ENCODE results near the gene NARF. TPM values are rescaled to one million over a fixed set of nuclear protein-coding genes. Genes with fewer than 3 reads are reported as not detected.
A peak's percentile ranks its signal among the peaks of the same experiment; 100 is the strongest.

The NARF gene
- total RNA-seq, 1 experiment from 2014 or later = 39.4 TPM

DNA sequence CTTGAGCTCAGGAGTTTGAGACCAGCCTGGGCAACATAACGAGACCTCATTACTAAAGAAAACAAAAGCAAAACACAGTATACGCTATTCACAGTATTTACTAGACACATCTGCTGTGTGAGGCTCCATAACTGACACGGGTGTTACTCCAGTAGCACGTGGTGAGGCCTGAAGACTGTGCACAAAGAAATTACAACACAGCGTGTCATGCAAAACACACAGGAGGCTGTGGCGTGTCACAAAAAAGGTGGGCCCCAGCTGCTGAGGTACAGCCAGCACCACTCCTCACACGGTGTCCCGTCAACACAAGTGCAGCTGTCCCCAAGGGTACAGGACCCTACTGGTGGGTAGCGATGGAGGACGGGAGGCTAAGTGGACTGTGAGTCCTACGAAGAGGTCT is 10.7 kb upstream of the NARF start:
- intact Hi-C loops (cut with micrococcal nuclease; ENCODE audit: unreplicated experiment) = no loop called here
- Mint-ChIP-seq H3K9me3 (ENCODE audit: low read depth, unreplicated experiment) (no peaks in the 10 kb centered on the region), H3K4me1 (ENCODE audit: low read depth, unreplicated experiment) (peaks cover 7% of the 10 kb centered on the region), H3K27ac (ENCODE audit: unreplicated experiment) (no peak overlapping the region), H3K36me3 (ENCODE audit: insufficient read depth, unreplicated experiment) (peaks cover 43% of the 10 kb centered on the region), H3K27me3 (ENCODE audit: unreplicated experiment) (no peaks in the 10 kb centered on the region), H3K4me3 (ENCODE audit: low read depth, unreplicated experiment) (no peak overlapping the region)
- no peak for TF ChIP-seq CTCF (IDR thresholded peaks at IDR 0.05; ENCODE audit: unreplicated experiment)
- DNase-seq = no peak
- no TSS peak for BruUV-seq (replicated peaks)
- CTCF ChIA-PET = no interaction called here

DNA sequence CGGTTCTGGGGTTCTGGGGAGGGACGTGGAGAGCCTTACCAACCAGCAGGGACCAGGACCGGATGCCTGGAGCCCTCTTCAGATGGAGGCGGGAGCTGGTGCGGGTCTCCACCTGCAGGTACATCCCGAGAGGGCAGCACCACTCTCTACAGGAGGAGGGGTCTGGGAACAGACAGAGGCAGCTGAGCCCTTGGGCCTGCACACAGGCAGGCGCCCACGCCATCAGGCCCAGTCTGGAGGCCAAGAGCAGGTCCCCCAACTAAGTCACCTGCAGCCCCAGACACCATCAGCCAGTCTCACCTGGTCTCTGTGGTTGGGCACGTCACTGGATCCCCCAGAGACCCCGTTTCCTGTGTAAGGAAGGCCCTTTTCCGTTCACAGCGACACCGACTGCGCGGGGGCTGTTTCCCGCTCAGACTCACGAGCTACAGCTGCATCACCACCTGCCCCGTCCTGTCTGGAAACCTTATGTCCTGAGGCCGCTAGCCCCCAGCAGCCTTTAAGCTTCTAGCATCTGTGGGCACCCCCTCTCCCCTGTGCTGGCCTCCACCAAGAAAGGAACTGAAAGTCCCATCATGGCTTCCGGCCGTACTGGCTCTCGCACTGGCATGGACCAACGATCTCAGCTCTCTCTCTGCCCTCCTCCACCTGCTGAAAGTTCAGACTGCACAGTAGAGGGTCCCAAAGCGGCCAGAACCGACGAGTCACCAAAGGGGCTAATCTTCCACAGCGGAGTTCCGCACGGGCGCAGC is 9.2 kb upstream of the NARF start:
- TF ChIP-seq CTCF (IDR thresholded peaks at IDR 0.05; ENCODE audit: unreplicated experiment) = no peak
- Mint-ChIP-seq H3K36me3 (ENCODE audit: insufficient read depth, unreplicated experiment) (peaks cover 38% of the 10 kb centered on the region), H3K27ac (ENCODE audit: unreplicated experiment) (no peak overlapping the region), H3K4me3 (ENCODE audit: low read depth, unreplicated experiment) (peak overlapping the region; percentile 83), H3K4me1 (ENCODE audit: low read depth, unreplicated experiment) (peaks cover 7% of the 10 kb centered on the region), H3K9me3 (ENCODE audit: low read depth, unreplicated experiment) (peaks cover 2% of the 10 kb centered on the region), H3K27me3 (ENCODE audit: unreplicated experiment) (no peaks in the 10 kb centered on the region)
- DNase-seq = no peak
- CTCF ChIA-PET = no interaction called here
- BruUV-seq (replicated peaks) = no TSS peak
- intact Hi-C loops (cut with micrococcal nuclease; ENCODE audit: unreplicated experiment) = no loop called here

DNA sequence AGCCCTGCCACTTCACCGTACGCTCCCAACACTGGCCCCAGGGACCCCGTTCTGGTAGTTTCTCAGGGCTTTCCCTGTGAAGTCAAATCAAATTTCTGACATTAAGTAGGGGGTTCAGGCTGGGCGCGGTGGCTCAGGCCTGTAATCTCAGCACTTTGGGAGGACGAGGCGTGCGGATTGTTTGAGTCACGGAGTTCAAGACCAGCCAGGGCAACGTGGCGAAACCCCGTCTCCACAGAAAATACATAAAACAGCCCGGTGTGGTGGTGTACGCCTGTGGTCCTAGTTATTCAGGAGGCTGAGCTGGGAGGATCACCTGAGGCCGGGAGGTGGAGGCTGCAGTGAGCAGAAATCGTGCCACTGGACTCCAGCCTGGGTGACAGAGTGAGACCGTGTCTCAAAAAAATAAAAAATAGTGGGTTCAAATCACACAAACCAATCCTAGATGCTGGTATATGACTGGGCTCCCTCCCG is 8.6 kb upstream of the NARF start:
- DNase-seq = no peak
- H3K4me3 Mint-ChIP-seq (ENCODE audit: low read depth, unreplicated experiment) = peak overlapping the region; percentile 83
- intact Hi-C loops (cut with micrococcal nuclease; ENCODE audit: unreplicated experiment) = no loop called here
- peaks cover 38% of the 10 kb centered on the region for H3K36me3 Mint-ChIP-seq (ENCODE audit: insufficient read depth, unreplicated experiment)
- TF ChIP-seq CTCF (IDR thresholded peaks at IDR 0.05; ENCODE audit: unreplicated experiment) = no peak
- peaks cover 2% of the 10 kb centered on the region for H3K9me3 Mint-ChIP-seq (ENCODE audit: low read depth, unreplicated experiment)
- no peak overlapping the region for H3K27ac Mint-ChIP-seq (ENCODE audit: unreplicated experiment)
- no TSS peak for BruUV-seq (replicated peaks)
- peaks cover 7% of the 10 kb centered on the region for H3K4me1 Mint-ChIP-seq (ENCODE audit: low read depth, unreplicated experiment)
- CTCF ChIA-PET = no interaction called here
- no peaks in the 10 kb centered on the region for H3K27me3 Mint-ChIP-seq (ENCODE audit: unreplicated experiment)

DNA sequence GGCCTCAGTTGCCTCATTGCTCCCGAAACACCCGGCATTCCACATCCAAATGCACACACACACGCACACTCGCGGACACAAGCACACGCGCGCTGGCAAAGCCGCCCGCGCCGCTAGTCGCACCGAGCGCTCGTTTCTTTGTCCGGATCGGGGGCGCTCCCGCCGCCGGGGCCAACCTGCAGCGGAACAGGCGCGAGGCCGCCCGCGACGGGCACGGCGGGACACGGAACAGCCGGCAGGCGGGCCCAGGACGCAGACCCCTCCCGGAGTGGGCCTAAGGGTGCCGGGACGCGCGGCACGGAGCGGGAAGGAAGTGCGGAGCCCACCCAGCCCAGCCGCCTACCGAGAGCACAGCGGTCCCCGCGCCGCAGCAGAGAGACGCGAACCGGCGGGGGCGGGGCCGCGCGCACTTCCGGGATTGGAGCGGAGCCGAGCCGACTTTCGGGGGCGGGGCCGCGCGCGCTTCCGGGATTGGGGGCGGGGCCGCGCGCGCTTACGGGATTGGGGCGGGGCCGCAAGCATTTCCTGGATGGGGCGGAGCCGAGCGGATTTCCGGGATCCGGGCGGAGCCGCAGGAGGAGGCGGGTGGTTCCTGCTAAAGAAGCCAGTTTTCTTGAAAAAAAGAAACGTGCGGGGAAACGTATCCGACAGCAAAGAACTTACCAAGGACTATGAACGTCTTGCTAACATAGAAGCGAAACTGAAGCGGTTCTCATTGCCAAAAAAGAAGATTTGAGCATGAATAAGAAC is 8.0 kb upstream of the NARF start, which contains the start of gene CYBC1:
TSS of gene CYBC1 (minus strand) at position 396 of the 750 bp plus-strand sequence. CDS start 1,498 bp downstream, outside the sequence.
- peaks cover 2% of the 10 kb centered on the region for H3K9me3 Mint-ChIP-seq (ENCODE audit: low read depth, unreplicated experiment)
- peak within 1 kb of the TSS; percentile 71 for H3K27ac Mint-ChIP-seq (ENCODE audit: unreplicated experiment)
- CTCF ChIA-PET = no interaction called here
- no peaks in the 10 kb centered on the region for H3K27me3 Mint-ChIP-seq (ENCODE audit: unreplicated experiment)
- H3K4me3 Mint-ChIP-seq (ENCODE audit: low read depth, unreplicated experiment) = peak within 1 kb of the TSS; percentile 83
- H3K36me3 Mint-ChIP-seq (ENCODE audit: insufficient read depth, unreplicated experiment) = peaks cover 37% of the 10 kb centered on the region
- TSS peak; percentile 76 for BruUV-seq (replicated peaks)
- intact Hi-C loops (cut with micrococcal nuclease; ENCODE audit: unreplicated experiment) = no loop called here
- peaks cover 7% of the 10 kb centered on the region for H3K4me1 Mint-ChIP-seq (ENCODE audit: low read depth, unreplicated experiment)
- no peak for TF ChIP-seq CTCF (IDR thresholded peaks at IDR 0.05; ENCODE audit: unreplicated experiment)
- DNase-seq = peak; percentile 94
